Measurements from ENCODE around the gene SLC4A7.

DNA sequence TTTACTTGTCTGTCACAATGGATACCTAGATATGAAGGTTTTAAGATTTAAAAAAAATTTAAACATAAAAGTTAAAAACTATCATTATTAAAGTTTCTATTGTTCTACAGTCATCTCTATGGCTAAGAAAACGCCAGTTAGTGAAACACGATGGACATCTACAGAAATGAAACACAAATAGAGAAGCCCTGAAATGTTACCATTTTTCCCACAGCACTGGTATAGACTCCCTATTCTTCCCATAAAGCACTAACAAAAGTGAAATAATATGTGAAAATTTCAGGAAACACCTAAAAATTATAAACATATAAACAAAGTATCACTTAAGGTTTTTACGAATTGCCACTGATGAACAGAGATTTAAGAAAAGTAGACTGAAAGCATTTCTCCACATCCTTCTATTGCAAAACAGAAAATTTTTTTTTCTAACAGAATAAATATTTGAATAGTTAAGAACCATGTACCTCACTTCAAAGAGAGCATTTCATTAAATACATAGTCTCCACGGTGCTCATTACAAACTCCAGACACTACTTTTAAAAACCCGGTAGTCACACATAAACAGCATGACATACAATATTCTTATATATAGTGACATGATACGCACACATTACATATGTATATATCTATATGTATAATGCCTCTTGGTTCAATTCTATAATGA lies 107.9 kb downstream of the SLC4A7 start:
- TF ChIP-seq, protein P1, sequence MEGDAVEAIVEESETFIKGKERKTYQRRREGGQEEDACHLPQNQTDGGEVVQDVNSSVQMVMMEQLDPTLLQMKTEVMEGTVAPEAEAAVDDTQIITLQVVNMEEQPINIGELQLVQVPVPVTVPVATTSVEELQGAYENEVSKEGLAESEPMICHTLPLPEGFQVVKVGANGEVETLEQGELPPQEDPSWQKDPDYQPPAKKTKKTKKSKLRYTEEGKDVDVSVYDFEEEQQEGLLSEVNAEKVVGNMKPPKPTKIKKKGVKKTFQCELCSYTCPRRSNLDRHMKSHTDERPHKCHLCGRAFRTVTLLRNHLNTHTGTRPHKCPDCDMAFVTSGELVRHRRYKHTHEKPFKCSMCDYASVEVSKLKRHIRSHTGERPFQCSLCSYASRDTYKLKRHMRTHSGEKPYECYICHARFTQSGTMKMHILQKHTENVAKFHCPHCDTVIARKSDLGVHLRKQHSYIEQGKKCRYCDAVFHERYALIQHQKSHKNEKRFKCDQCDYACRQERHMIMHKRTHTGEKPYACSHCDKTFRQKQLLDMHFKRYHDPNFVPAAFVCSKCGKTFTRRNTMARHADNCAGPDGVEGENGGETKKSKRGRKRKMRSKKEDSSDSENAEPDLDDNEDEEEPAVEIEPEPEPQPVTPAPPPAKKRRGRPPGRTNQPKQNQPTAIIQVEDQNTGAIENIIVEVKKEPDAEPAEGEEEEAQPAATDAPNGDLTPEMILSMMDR (IDR thresholded peaks at IDR 0.05): no peak
- TF ChIP-seq EP300 (IDR thresholded peaks at IDR 0.05) (no peak), POLR2A (IDR thresholded peaks at IDR 0.05; ENCODE audit: low read depth) (no peak), POLR2AphosphoS5 (IDR thresholded peaks at IDR 0.05) (no peak)
